ENCODE results near the gene IQCH.
"Not testable (repeated sequence)": the region's sequence is repeated elsewhere in the genome, so short reads cannot be mapped to it uniquely, and the experiment has no call there.

- TF ChIP-seq POLR2AphosphoS5 (IDR thresholded peaks at IDR 0.05; ENCODE audit: insufficient read depth in 1 of 2, low read depth in 1 of 2); CTCF (IDR thresholded peaks at IDR 0.05): not testable (repeated sequence)
These were observed 31.0 kb downstream of the IQCH start for GRCh38 chr15:67285625-67286024.

Measured in vagina (tissue), 2 donors.